ENCODE results near the gene ATG10. TPM values are rescaled to one million over a fixed set of nuclear protein-coding genes. Genes with fewer than 3 reads are reported as not detected.
A peak's percentile ranks its signal among the peaks of the same experiment; 100 is the strongest.

The ATG10 gene
- total and polyA plus RNA-seq, 2 of the 13 experiments (the other 11 are each of a cell fraction or from before 2014, with no cell fraction given) = 2.0 to 5.7 TPM

DNA sequence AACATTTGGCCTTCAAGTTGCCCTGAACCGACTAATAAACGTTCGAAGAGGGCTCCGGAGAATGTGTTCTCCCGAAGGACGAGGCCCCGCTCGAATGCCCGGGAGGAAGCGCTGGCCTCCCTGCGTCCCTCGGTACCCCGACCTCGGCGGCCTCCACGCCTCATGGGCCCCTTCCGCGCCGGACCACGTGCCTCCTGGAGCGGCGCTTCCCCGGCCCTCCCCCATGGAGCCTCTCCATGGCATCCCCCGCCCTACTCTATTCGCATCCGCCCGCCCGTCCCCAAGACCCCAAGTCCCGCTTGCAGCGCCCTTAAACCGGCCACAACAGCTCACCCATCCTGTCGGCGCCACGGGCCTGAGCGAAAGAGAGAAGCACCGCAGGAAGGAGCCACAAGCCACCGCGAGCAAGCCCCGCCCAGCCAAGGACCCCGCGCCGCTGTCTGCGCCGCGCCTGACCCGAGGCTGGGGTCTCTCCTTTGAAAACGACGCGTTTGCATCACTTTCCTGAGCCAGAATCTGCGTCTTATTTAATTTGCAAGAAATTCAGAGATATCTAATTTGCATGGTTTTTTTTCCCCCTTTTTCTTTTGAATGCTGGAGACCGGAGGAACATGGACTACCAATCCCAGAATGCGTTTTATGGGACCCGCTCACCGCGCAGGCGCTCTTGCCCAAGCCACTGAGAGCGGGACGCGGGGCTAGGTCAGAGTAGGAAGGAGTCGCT is 306.3 kb downstream of the ATG10 start, which contains the start of gene RPS23 (continued):
- TF ChIP-seq CBFB (CRISPR knock-in tag; IDR thresholded peaks at IDR 0.05) (no peak), NONO (IDR thresholded peaks at IDR 0.05) (no peak), NONO (CRISPR knock-in tag; conservative IDR thresholded peaks at IDR 0.05) (peak; percentile 25; the same call in 1 of the 2 replicates), AGO1 (IDR thresholded peaks at IDR 0.05; ENCODE audit: low read depth, low read length, poor library complexity, severe bottlenecking) (peak; percentile 29), CREBL2 (CRISPR knock-in tag; IDR thresholded peaks at IDR 0.05; ENCODE audit: borderline replicate concordance) (0 out of 2 replicates have a peak, but pooled peaks have one; percentile 7), MATR3 (CRISPR knock-in tag; IDR thresholded peaks at IDR 0.05) (no peak), ZBTB7A (CRISPR knock-in tag; IDR thresholded peaks at IDR 0.05) (no peak), HNRNPK (IDR thresholded peaks at IDR 0.05; ENCODE audit: low read depth, low read length, poor library complexity, severe bottlenecking) (peak; percentile 65), TCF7 (IDR thresholded peaks at IDR 0.05; ENCODE audit: low read depth) (no peak), ZNF205 (CRISPR knock-in tag; IDR thresholded peaks at IDR 0.05) (0 out of 2 replicates have a peak, but pooled peaks have one; percentile 4), ZNF660 (CRISPR knock-in tag; IDR thresholded peaks at IDR 0.05; ENCODE audit: borderline replicate concordance, low read depth) (0 out of 2 replicates have a peak, but pooled peaks have one; percentile 54), GABPA (IDR thresholded peaks at IDR 0.05; ENCODE audit: low read depth, low read length) (peak; percentile 56), GABPA (CRISPR knock-in tag; IDR thresholded peaks at IDR 0.05; ENCODE audit: low read depth) (peak; percentile 86), PHF5A (CRISPR knock-in tag; IDR thresholded peaks at IDR 0.05; ENCODE audit: low read depth, unreplicated experiment) (peak; percentile 29), REPIN1 (CRISPR knock-in tag; IDR thresholded peaks at IDR 0.05; ENCODE audit: borderline replicate concordance, low read depth) (no peak; the same call in 1 of the 2 replicates), HHEX (CRISPR knock-in tag; IDR thresholded peaks at IDR 0.05) (no peak), ZNF792 (CRISPR knock-in tag; IDR thresholded peaks at IDR 0.05) (no peak), ZNF224 (CRISPR knock-in tag; IDR thresholded peaks at IDR 0.05) (peak; percentile 68; the same call in 1 of the 2 replicates), NFATC3 (CRISPR knock-in tag; IDR thresholded peaks at IDR 0.05) (no peak), TEAD2 (CRISPR knock-in tag; IDR thresholded peaks at IDR 0.05) (peak; percentile 63; the same call in 1 of the 2 replicates), ZNF230 (CRISPR knock-in tag; IDR thresholded peaks at IDR 0.05) (no peak), ZNF225 (CRISPR knock-in tag; IDR thresholded peaks at IDR 0.05) (peak; percentile 82), BCL6 (CRISPR knock-in tag; IDR thresholded peaks at IDR 0.05) (peak; percentile 10; the same call in 1 of the 2 replicates), BRCA1 (CRISPR knock-in tag; IDR thresholded peaks at IDR 0.05) (peak; percentile 59; the same call in 1 of the 2 replicates), PBX2 (CRISPR knock-in tag; IDR thresholded peaks at IDR 0.05) (no peak), ZNF607 (CRISPR knock-in tag; IDR thresholded peaks at IDR 0.05; ENCODE audit: borderline replicate concordance) (peak; percentile 77), ZNF563 (CRISPR knock-in tag; IDR thresholded peaks at IDR 0.05) (peak; percentile 66; the same call in 1 of the 2 replicates)
- TF ChIP-seq, protein P1, sequence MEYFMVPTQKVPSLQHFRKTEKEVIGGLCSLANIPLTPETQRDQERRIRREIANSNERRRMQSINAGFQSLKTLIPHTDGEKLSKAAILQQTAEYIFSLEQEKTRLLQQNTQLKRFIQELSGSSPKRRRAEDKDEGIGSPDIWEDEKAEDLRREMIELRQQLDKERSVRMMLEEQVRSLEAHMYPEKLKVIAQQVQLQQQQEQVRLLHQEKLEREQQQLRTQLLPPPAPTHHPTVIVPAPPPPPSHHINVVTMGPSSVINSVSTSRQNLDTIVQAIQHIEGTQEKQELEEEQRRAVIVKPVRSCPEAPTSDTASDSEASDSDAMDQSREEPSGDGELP (IDR thresholded peaks at IDR 0.05; ENCODE audit: borderline replicate concordance, low read depth) = no peak
- TF ChIP-seq, protein P2, sequence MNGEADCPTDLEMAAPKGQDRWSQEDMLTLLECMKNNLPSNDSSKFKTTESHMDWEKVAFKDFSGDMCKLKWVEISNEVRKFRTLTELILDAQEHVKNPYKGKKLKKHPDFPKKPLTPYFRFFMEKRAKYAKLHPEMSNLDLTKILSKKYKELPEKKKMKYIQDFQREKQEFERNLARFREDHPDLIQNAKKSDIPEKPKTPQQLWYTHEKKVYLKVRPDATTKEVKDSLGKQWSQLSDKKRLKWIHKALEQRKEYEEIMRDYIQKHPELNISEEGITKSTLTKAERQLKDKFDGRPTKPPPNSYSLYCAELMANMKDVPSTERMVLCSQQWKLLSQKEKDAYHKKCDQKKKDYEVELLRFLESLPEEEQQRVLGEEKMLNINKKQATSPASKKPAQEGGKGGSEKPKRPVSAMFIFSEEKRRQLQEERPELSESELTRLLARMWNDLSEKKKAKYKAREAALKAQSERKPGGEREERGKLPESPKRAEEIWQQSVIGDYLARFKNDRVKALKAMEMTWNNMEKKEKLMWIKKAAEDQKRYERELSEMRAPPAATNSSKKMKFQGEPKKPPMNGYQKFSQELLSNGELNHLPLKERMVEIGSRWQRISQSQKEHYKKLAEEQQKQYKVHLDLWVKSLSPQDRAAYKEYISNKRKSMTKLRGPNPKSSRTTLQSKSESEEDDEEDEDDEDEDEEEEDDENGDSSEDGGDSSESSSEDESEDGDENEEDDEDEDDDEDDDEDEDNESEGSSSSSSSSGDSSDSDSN (CRISPR knock-in tag; IDR thresholded peaks at IDR 0.05) = peak; percentile 82
